Measurements from ENCODE around the gene CEP120. TPM values are rescaled to one million over a fixed set of nuclear protein-coding genes. Genes with fewer than 3 reads are reported as not detected.

CEP120 gene
- total RNA-seq, 2 donors from 2014 or later: 11.7 to 18.2 TPM

DNA sequence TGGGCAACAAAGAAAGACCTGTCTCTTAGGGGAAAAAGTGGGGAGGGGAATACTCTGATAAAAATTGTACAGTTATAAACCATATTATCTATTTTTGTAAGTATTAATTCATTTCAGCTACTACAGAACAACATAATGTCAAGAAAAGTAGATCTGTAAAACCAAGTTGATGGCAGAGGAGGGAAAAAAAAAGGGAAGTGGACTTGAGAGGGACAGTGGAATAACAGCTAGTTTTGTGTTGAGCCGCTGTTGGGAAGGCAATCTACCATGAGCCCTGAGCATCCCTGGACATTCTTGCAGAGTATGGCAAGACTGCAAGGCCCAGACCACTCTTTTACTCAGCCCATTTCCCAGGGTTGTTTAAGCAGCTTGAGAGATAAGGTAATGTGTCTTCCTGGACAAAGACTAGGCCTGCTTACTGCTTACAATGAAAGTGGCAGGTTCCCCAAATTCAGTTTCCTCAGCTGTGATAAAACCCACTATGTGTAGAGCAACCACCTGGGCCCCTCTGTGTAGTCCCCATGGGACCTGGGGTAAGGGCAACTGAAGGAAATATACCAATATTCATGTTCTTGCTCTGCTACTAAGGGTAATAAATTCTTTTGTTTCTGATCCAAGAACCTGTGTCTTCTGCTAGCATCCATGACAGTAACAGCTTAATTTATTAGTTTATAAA lies 25.0 kb downstream of the CEP120 start:
- H3K27me3 ChIP-seq: no peaks in the 10 kb centered on the region
- H3K4me3 ChIP-seq: no peak overlapping the region
- no peaks in the 10 kb centered on the region for H3K36me3 ChIP-seq
- H3K9ac ChIP-seq (ENCODE audit: low read depth in 2 of 2, low read length in 2 of 2): no peak overlapping the region
- no peaks in the 10 kb centered on the region for H3K4me1 ChIP-seq
- TF ChIP-seq, protein P1, sequence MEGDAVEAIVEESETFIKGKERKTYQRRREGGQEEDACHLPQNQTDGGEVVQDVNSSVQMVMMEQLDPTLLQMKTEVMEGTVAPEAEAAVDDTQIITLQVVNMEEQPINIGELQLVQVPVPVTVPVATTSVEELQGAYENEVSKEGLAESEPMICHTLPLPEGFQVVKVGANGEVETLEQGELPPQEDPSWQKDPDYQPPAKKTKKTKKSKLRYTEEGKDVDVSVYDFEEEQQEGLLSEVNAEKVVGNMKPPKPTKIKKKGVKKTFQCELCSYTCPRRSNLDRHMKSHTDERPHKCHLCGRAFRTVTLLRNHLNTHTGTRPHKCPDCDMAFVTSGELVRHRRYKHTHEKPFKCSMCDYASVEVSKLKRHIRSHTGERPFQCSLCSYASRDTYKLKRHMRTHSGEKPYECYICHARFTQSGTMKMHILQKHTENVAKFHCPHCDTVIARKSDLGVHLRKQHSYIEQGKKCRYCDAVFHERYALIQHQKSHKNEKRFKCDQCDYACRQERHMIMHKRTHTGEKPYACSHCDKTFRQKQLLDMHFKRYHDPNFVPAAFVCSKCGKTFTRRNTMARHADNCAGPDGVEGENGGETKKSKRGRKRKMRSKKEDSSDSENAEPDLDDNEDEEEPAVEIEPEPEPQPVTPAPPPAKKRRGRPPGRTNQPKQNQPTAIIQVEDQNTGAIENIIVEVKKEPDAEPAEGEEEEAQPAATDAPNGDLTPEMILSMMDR (IDR thresholded peaks at IDR 0.05): no peak
- no peak overlapping the region for H3K27ac ChIP-seq
- H3K9me3 ChIP-seq: no peaks in the 10 kb centered on the region
- intact Hi-C loops (cut with DNase I): loop anchor here (10.0 kb wide), 1 partner anchor 207 kb away; no protein-coding TSS in a partner anchor
- no peak for DNase-seq

DNA sequence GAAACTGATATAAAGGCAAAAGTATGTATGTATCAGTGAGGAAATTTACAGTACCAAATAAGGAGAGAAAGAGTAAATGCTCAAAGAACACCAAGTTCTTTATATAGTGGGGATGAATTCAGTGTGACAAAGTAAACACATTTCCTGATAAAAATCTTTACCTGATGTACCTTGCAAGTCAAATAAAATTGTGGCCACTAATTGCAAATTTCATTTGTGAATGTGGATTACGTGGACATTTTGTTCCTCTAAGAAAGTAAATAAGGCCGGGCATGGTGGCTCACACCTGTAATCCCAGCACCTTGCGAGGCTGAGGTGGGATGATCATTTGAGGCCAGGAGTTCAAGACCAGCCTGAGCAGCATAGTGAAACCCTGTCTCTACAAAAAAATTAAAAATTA lies 25.7 kb downstream of the CEP120 start:
- Histone ChIP-seq H3K4me1 (no peaks in the 10 kb centered on the region), H3K36me3 (no peaks in the 10 kb centered on the region), H3K4me3 (no peak overlapping the region), H3K9me3 (no peaks in the 10 kb centered on the region), H3K27me3 (no peaks in the 10 kb centered on the region), H3K9ac (ENCODE audit: low read depth in 2 of 2, low read length in 2 of 2) (no peak overlapping the region), H3K27ac (no peak overlapping the region)
- TF ChIP-seq, protein P1 (IDR thresholded peaks at IDR 0.05): no peak
- intact Hi-C loops (cut with DNase I): loop anchor here (10.0 kb wide), 1 partner anchor 207 kb away; no protein-coding TSS in a partner anchor
- no peak for DNase-seq

DNA sequence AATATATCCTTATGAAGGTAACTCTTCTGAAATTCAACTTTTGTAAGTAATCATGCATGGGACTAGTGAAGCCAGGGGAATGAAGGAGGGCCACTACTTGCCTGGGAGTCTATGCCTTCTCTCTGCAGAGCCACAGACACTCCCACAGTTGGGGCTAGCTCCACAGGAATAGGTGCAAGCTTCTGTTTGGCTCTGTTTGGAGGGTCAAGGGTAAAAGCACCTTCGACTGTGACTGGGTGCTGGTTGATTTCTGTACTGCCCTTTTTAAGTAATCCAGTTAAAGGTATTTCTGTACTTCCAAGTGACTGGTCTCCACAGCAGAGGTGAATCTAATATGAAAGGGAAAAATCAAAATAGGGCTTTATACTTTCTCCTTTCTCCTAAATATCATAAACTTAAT lies 32.2 kb downstream of the CEP120 start:
- Histone ChIP-seq H3K4me1 (no peaks in the 10 kb centered on the region), H3K36me3 (no peaks in the 10 kb centered on the region), H3K27me3 (no peaks in the 10 kb centered on the region), H3K9me3 (no peaks in the 10 kb centered on the region), H3K27ac (no peak overlapping the region), H3K9ac (ENCODE audit: low read depth in 2 of 2, low read length in 2 of 2) (no peak overlapping the region), H3K4me3 (no peak overlapping the region)
- TF ChIP-seq, protein P1 (IDR thresholded peaks at IDR 0.05): no peak
- intact Hi-C loops (cut with DNase I): loop anchor here (10.0 kb wide), 1 partner anchor 214 kb away; no protein-coding TSS in a partner anchor
- no peak for DNase-seq

DNA sequence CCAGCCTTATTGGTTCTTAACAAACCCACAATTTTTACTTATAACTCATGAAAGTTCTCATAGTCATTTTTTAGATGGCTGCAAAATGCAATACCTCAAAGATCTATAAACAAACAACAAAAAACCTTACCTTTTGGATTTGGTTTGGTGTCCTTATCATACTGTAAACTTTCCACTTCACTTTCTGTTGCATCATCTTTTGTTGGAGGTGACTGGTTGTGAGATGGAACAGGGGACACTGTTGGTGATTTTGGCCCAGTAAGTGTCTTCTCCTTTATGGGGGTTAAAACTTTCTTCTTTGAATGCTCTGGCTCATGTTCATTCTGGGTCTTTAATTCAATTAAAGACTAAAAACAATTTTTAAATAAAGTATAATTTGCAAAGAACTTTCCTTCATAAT lies 33.4 kb downstream of the CEP120 start:
- Histone ChIP-seq H3K9ac (ENCODE audit: low read depth in 2 of 2, low read length in 2 of 2) (no peak overlapping the region), H3K9me3 (no peaks in the 10 kb centered on the region), H3K4me1 (no peaks in the 10 kb centered on the region), H3K27me3 (no peaks in the 10 kb centered on the region), H3K4me3 (no peak overlapping the region), H3K36me3 (no peaks in the 10 kb centered on the region), H3K27ac (no peak overlapping the region)
- DNase-seq: no peak
- intact Hi-C loops (cut with DNase I): loop anchor here (10.0 kb wide), 1 partner anchor 215 kb away; no protein-coding TSS in a partner anchor
- TF ChIP-seq, protein P1 (IDR thresholded peaks at IDR 0.05): no peak

DNA sequence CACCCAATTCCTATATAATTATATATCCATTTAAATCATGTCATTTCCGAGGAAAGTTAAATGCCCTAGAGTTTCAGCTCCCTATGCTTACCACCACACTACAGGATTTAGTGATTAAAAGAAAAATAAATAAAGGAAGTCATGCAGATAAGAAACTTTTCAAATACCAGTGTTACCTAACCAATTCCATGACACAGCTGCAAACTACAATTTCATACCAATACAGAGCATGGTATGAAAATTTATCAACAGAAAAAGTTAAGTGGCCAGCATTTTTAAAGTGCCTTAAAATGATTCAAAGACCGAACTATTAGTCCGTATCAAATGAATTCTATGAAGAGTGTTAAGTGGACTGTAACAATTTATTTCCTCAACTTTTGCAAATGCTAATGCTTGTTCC lies 35.9 kb downstream of the CEP120 start:
- TF ChIP-seq, protein P1 (IDR thresholded peaks at IDR 0.05): no peak
- no peaks in the 10 kb centered on the region for H3K9me3 ChIP-seq
- H3K4me3 ChIP-seq: no peak overlapping the region
- no peaks in the 10 kb centered on the region for H3K36me3 ChIP-seq
- DNase-seq: no peak
- H3K27ac ChIP-seq: no peak overlapping the region
- H3K4me1 ChIP-seq: no peaks in the 10 kb centered on the region
- intact Hi-C loops (cut with DNase I): no loop called here
- no peak overlapping the region for H3K9ac ChIP-seq (ENCODE audit: low read depth in 2 of 2, low read length in 2 of 2)
- no peaks in the 10 kb centered on the region for H3K27me3 ChIP-seq
